ENCODE measurements around the gene ITGAD. TPM values are rescaled to one million over a fixed set of nuclear protein-coding genes. Genes with fewer than 3 reads are reported as not detected.

Gene ITGAD
- total RNA-seq, 1 experiment from 2014 or later = not detected

DNA sequence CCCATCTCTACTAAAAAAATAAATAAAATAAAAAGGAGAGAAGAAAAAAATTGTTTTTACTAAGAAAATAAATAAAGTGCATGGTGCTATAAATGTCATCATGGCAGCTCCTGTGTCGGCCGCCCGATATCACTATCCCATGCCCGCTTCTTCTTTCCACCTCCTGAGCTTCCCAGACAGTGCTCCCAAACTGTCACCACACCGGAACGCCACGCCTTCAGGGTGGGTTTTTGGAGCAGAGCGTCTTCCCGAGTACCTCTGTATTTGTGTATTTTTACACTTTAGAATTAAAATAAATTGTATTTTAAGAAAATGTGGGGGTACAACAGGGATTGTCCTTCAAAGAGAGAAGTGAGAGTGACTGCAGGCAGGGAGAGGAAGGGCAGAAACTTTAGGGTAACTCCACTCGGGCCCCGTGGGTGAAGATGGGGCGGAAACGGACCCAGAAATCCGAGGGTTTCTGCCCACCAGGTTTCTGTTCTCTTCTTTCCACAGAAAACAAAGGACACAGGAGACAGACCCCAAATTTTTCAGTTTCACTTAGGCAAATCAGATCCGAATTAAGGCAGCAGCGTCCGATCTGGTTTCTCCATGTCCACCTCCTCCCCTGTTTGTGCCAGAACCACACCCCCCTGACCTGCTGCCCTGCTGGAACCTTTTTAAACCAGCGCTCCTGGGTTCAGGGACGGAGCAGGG, 41.7 kb upstream of the ITGAD start:
- H3K4ac ChIP-seq (ENCODE audit: low read depth, low read length) = no peak overlapping the region
- no peak overlapping the region for H2BK12ac ChIP-seq (ENCODE audit: insufficient read length, low read depth, low read length)
- H3K27me3 Mint-ChIP-seq (ENCODE audit: low read depth) = peaks cover 14% of the 10 kb centered on the region
- no peaks in the 10 kb centered on the region; a peak in 2 of 5 replicates for H3K9me3 Mint-ChIP-seq
- H4K5ac ChIP-seq (ENCODE audit: insufficient read length, low read depth, low read length) = no peak overlapping the region
- H3K79me2 ChIP-seq (ENCODE audit: insufficient read depth, low read length) = no peaks in the 10 kb centered on the region
- no peak overlapping the region for H2BK5ac ChIP-seq (ENCODE audit: insufficient read length, low read length)
- H3K18ac ChIP-seq (ENCODE audit: insufficient read length, low read depth, low read length) = no peak overlapping the region
- H3K36me3 Mint-ChIP-seq (ENCODE audit: insufficient read depth in 1 of 3, low read depth in 3 of 3) = no peaks in the 10 kb centered on the region
- H3K9me3 ChIP-seq (ENCODE audit: control insufficient read depth, low read depth, low read length) = no peaks in the 10 kb centered on the region
- H3K4me1 ChIP-seq (ENCODE audit: insufficient read depth, low read length) = no peaks in the 10 kb centered on the region
- H3K27ac Mint-ChIP-seq = no peak overlapping the region
- no peak overlapping the region for H2BK20ac ChIP-seq (ENCODE audit: low read depth, low read length, poor library complexity, severe bottlenecking)
- H3K9ac ChIP-seq (ENCODE audit: extremely low read depth, insufficient read length, low read length) = no peak overlapping the region
- no peak overlapping the region for H4K91ac ChIP-seq (ENCODE audit: insufficient read length, low read depth, low read length)
- H3K4me1 Mint-ChIP-seq = peaks cover 10 to 12% of the 10 kb centered on the region in 2 experiments
- DNase-seq = no peak
- H3K79me1 ChIP-seq (ENCODE audit: insufficient read depth, low read depth, low read length, poor library complexity, severe bottlenecking) = no peaks in the 10 kb centered on the region
- TF ChIP-seq, protein P1, sequence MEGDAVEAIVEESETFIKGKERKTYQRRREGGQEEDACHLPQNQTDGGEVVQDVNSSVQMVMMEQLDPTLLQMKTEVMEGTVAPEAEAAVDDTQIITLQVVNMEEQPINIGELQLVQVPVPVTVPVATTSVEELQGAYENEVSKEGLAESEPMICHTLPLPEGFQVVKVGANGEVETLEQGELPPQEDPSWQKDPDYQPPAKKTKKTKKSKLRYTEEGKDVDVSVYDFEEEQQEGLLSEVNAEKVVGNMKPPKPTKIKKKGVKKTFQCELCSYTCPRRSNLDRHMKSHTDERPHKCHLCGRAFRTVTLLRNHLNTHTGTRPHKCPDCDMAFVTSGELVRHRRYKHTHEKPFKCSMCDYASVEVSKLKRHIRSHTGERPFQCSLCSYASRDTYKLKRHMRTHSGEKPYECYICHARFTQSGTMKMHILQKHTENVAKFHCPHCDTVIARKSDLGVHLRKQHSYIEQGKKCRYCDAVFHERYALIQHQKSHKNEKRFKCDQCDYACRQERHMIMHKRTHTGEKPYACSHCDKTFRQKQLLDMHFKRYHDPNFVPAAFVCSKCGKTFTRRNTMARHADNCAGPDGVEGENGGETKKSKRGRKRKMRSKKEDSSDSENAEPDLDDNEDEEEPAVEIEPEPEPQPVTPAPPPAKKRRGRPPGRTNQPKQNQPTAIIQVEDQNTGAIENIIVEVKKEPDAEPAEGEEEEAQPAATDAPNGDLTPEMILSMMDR (conservative IDR thresholded peaks at IDR 0.05) = no peak
- no peaks in the 10 kb centered on the region for H4K20me1 ChIP-seq (ENCODE audit: control insufficient read depth, insufficient read depth, insufficient read length)
- no peak overlapping the region for H3K23ac ChIP-seq (ENCODE audit: insufficient read length, low read depth, low read length)
- H3K4me2 ChIP-seq (ENCODE audit: insufficient read depth, insufficient read length, low read length) = no peak overlapping the region
- H2AFZ ChIP-seq (ENCODE audit: low read length) = no peak overlapping the region
- H3K27me3 ChIP-seq (ENCODE audit: insufficient read depth, low read length) = no peaks in the 10 kb centered on the region
- H2BK15ac ChIP-seq (ENCODE audit: low read depth, low read length) = no peak overlapping the region
- H3K4me3 Mint-ChIP-seq = no peak overlapping the region
- no peak overlapping the region for H3K14ac ChIP-seq (ENCODE audit: insufficient read depth, low read length)
- H3K23me2 ChIP-seq (ENCODE audit: insufficient read length, low read depth, low read length, poor library complexity, severe bottlenecking) = no peaks in the 10 kb centered on the region
- H3K56ac ChIP-seq (ENCODE audit: insufficient read length, low read depth, low read length) = no peak overlapping the region
- WGBS (ENCODE audit: extremely low coverage, insufficient read length, low lambda C conversion rate) = no CpG with 5 or more reads among the region's 19 CpGs
- no peak overlapping the region for H3K27ac ChIP-seq (ENCODE audit: insufficient read length, low read depth, low read length)
- H2BK120ac ChIP-seq (ENCODE audit: low read depth, low read length, poor library complexity, severe bottlenecking) = no peak overlapping the region
- H4K8ac ChIP-seq (replicated peaks; ENCODE audit: insufficient read length, low read depth, low read length) = no peak overlapping the region
- H3T11ph ChIP-seq (ENCODE audit: low read length) = no peak overlapping the region
- H2AK5ac ChIP-seq (ENCODE audit: insufficient read length, low read length) = no peak overlapping the region

All from H9 (cell line).